K562 (cell line): ENCODE results near the gene SLC7A8. TPM values are rescaled to one million over a fixed set of nuclear protein-coding genes. Genes with fewer than 3 reads are reported as not detected.
A peak's percentile ranks its signal among the peaks of the same experiment; 100 is the strongest.
"Not testable (repeated sequence)": the region's sequence is repeated elsewhere in the genome, so short reads cannot be mapped to it uniquely, and the experiment has no call there.

ENCODE experiments used
- ATAC-seq: fragments of 200-7000 bp; cut with Tn5 transposase; 3 replicates; pipeline ENCODE4 v1.9.1; 2020; ENCODE audit warnings: moderate library complexity
- BruUV-seq: library from RNA; stranded (reverse); fragments of 400-500 nt; replicated peaks from 2 replicates; lab custom pipeline; 2021; lab: Mats Ljungman, UMichigan
- CTCF ChIA-PET: fragments of 300-600 bp; formaldehyde crosslinking; extraction: SDS; loops from one replicate; lab custom pipeline; 2021; ENCODE audit warnings: low intra/inter-chr PET ratio; lab: Yijun Ruan, JAX
- POLR2A ChIA-PET: fragments of 300-600, 350-650 bp; sonication (Branson Sonifier 250); formaldehyde crosslinking; extraction: SDS; loops from one replicate; lab custom pipeline; 2021; ENCODE audit warnings: antibody characterized with exemption, inconsistent platforms; lab: Yijun Ruan, JAX
- DNase-seq, 4 experiments: peaks; one replicate each; pipeline versions ENCODE4 v3.0.0 to v3.0.0-alpha.2; 2011 to 2018; ENCODE audit warnings: low spot score in 3 of 4, mixed read lengths in 3 of 4; ENCODE audit errors: extremely low read depth in 1 of 4
- FAIRE-seq: peaks from 2 replicates; lab custom pipeline; 2011; peaks lifted over from hg19 to GRCh38; lab: Jason Lieb, UNC
- H2AFZ ChIP-seq: 2 replicates; pipeline ENCODE4 v1.6.0; 2011; ENCODE audit warnings: low read depth, low read length, control low read depth, inconsistent platforms
- H3K27ac ChIP-seq: fragments of 200-600 bp; 3 replicates; pipeline ENCODE4 v1.8.0; 2011; ENCODE audit warnings: low read depth, mild to moderate bottlenecking, control low read depth, inconsistent platforms, low read length, moderate library complexity, mixed read lengths; ENCODE audit errors: extremely low read depth
- H3K27me3 ChIP-seq, 2 experiments: fragments of 300-600 bp in 1 of 2; 2 replicates in 1 of 2; 3 replicates in 1 of 2; pipeline versions ENCODE4 v1.6.0 to v1.8.0; 2011; ENCODE audit warnings: inconsistent platforms in 2 of 2, low read length in 2 of 2, mild to moderate bottlenecking in 1 of 2, mixed read lengths in 1 of 2, moderate library complexity in 1 of 2; ENCODE audit not compliant: control insufficient read depth in 2 of 2, insufficient read depth in 2 of 2
- H3K36me3 ChIP-seq: fragments of 300-600 bp; 3 replicates; pipeline ENCODE4 v1.8.0; 2011; ENCODE audit warnings: mild to moderate bottlenecking, low read length, inconsistent platforms; ENCODE audit not compliant: control insufficient read depth, insufficient read depth
- H3K4me1 ChIP-seq, 2 experiments: fragments of 200-600 bp in 1 of 2; replicated peaks in 1 of 2; 2 replicates in 1 of 2; 3 replicates in 1 of 2; pipeline versions ENCODE4 v1.5.1 to v1.8.0; 2011; ENCODE audit warnings: inconsistent platforms in 2 of 2, low read length in 2 of 2, mild to moderate bottlenecking in 1 of 2, mixed read lengths in 1 of 2, moderate library complexity in 1 of 2; ENCODE audit not compliant: control insufficient read depth in 2 of 2, insufficient read depth in 2 of 2
- H3K4me2 ChIP-seq: 2 replicates; pipeline ENCODE4 v1.6.1; 2011; ENCODE audit warnings: low read length, control low read depth, inconsistent platforms, mixed read lengths; ENCODE audit not compliant: insufficient read depth
- H3K4me3 ChIP-seq: fragments of 200-600 bp; sonication (generic), shearing (Covaris generic); 2 replicates; pipeline ENCODE4 v1.5.1; 2016; ENCODE audit warnings: control low read depth, inconsistent platforms
- H3K79me2 ChIP-seq: fragments of 200-600 bp; 3 replicates; pipeline ENCODE4 v1.8.0; 2011; ENCODE audit warnings: low read length, inconsistent platforms; ENCODE audit not compliant: control insufficient read depth, insufficient read depth
- H3K9ac ChIP-seq, 2 experiments: 2 replicates each; pipeline versions ENCODE4 v1.6.0 to v1.6.1; 2011; ENCODE audit warnings: low read depth in 2 of 2, low read length in 2 of 2, control low read depth in 1 of 2, inconsistent platforms in 1 of 2, mild to moderate bottlenecking in 1 of 2, mixed read lengths in 1 of 2; ENCODE audit not compliant: insufficient read depth in 1 of 2
- H3K9me1 ChIP-seq: one replicate; pipeline ENCODE4 v1.6.0; 2011; ENCODE audit warnings: inconsistent platforms, mild to moderate bottlenecking, low read length, moderate library complexity; ENCODE audit not compliant: control insufficient read depth, insufficient read depth
- H3K9me3 ChIP-seq: replicated peaks from 2 replicates; pipeline ENCODE4 v1.5.1; 2011; ENCODE audit warnings: low read depth, low read length, inconsistent platforms; ENCODE audit not compliant: control insufficient read depth, insufficient read depth
- H4K20me1 ChIP-seq: replicated peaks from 2 replicates; pipeline ENCODE4 v1.6.1; 2011; ENCODE audit warnings: low read length, inconsistent platforms, mixed read lengths; ENCODE audit not compliant: control insufficient read depth, insufficient read depth
- CEBPB ChIP-seq: fragments of 450-650 bp; IDR thresholded peaks from 2 replicates; pipeline ENCODE4 v1.6.1; 2016; ENCODE audit warnings: missing genetic modification characterization, missing compliant biosample characterization
- CEBPG ChIP-seq, 3 experiments: fragments of 200-800 bp in 1 of 3; sonication (Bioruptor generic) in 1 of 3; sonication (generic) in 1 of 3; formaldehyde crosslinking in 1 of 3; IDR thresholded peaks in 2 of 3; conservative IDR thresholded peaks in 1 of 3; 2 replicates each; pipeline versions ENCODE4 v1.6.1 to v1.8.0; 2016 to 2022; ENCODE audit warnings: missing compliant biosample characterization in 2 of 3, missing genetic modification characterization in 2 of 3, mild to moderate bottlenecking in 1 of 3, missing genetic modification reagents in 1 of 3
- GATAD2A ChIP-seq: fragments of 450-650 bp; IDR thresholded peaks from 2 replicates; pipeline ENCODE4 v1.6.1; 2017
- SIRT6 ChIP-seq: IDR thresholded peaks from one replicate; pipeline ENCODE4 v1.6.1; 2012; ENCODE audit warnings: low read depth, mild to moderate bottlenecking, control low read depth, inconsistent platforms, low read length, moderate library complexity
- ZNF121 ChIP-seq: sonication (generic); formaldehyde crosslinking; conservative IDR thresholded peaks from 2 replicates; pipeline ENCODE4 v1.8.0; 2022; ENCODE audit warnings: missing genetic modification reagents
- WGBS: fragments of 100-300 bp; shearing (Covaris generic); methylation state at CpG from one replicate; pipeline ENCODE4 v1.1.6; 2016; ENCODE audit warnings: low coverage, mixed read lengths; ENCODE audit not compliant: insufficient coverage; ENCODE audit errors: missing lambda C conversion rate; 5-methylcytosine and 5-hydroxymethylcytosine counted together
- in situ Hi-C: fragments of 300-500 bp; cut with MboI; formaldehyde crosslinking; loops from 4 replicates; pipeline ENCODE4 v1.15.0; 2018; ENCODE audit warnings: inconsistent platforms, mixed read lengths
- intact Hi-C: fragments of 100-400 bp; cut with micrococcal nuclease; formaldehyde crosslinking; loops from 2 replicates; pipeline ENCODE4 v1.14.2; 2022
- polyA plus RNA-seq, 8 experiments: library from polyadenylated mRNA; depleted of rRNA in 4 of 8; stranded (reverse) in 5 of 8; unstranded in 3 of 8; fragments of >200 nt; fragmentation: Nextera tagmentation in 2 of 8; fragmentation: Illumina TruSeq in 1 of 8; extraction: Ambion mirVana in 2 of 8; extraction: Trizol in 1 of 8; gene quantifications; 2 replicates each; pipeline versions ENCODE4 v1.2.1 to v1.2.3, GENCODE V29; 2011 to 2014; ENCODE audit warnings: inconsistent platforms in 1 of 8, missing spikeins in 1 of 8
- total RNA-seq, 7 experiments: library from RNA; depleted of rRNA in 6 of 7; stranded (reverse); fragments of >200 nt in 6 of 7; fragmentation: Illumina TruSeq in 2 of 7; extraction: Trizol in 2 of 7; gene quantifications; 2 replicates each; pipeline versions ENCODE4 v1.2.1 to v1.2.3, GENCODE V29; 2011 to 2021; ENCODE audit warnings: low replicate concordance in 1 of 7

Gene SLC7A8
- total and polyA plus RNA-seq, 9 of the 15 experiments (the other 6 are each of a cell fraction or from before 2014, with no cell fraction given): 2.0 to 33.0 (median 6.0) TPM

- not testable (repeated sequence) for ATAC-seq
Measured at GRCh38 chr14:23196487-23196886, 13.0 kb upstream of the SLC7A8 start.

GRCh38 chr14:23195552-23196101 lies 12.2 kb upstream of the SLC7A8 start:
- no peaks in the 10 kb centered on the region for H3K79me2 ChIP-seq
- ChIA-PET CTCF (no interaction called here), POLR2A (interaction anchor here (1.6 to 1.7 kb wide), 2 partner anchors 22 to 76 kb away, joined by 5 to 9 read pairs; partner anchors contain the start of gene CEBPE)
- no peaks in the 10 kb centered on the region; a peak in 1 of 5 replicates for H3K4me1 ChIP-seq
- H3K9ac ChIP-seq: no peak overlapping the region
- H3K4me2 ChIP-seq: no peak overlapping the region
- no peaks in the 10 kb centered on the region for H3K9me3 ChIP-seq
- H3K27me3 ChIP-seq: no peaks in the 10 kb centered on the region
- H4K20me1 ChIP-seq: no peaks in the 10 kb centered on the region
- FAIRE-seq (peak; percentile 32), ATAC-seq (no peak), DNase-seq (no peak)
- TF ChIP-seq CEBPB (tag) (peak; percentile 90), CEBPG (CRISPR knock-in tag; IDR thresholded peaks at IDR 0.05) (peak; percentile 56), CEBPG (tag; conservative IDR thresholded peaks at IDR 0.05 in 1 of 2, IDR thresholded peaks at IDR 0.05 in 1 of 2) (peak; percentile 62 to 72), GATAD2A (no peak), SIRT6 (no peak)
- no peaks in the 10 kb centered on the region for H3K9me1 ChIP-seq
- no peak overlapping the region for H3K4me3 ChIP-seq
- 12% methylated on average over 7 of the region's 7 CpGs for WGBS
- in situ Hi-C loops: no loop called here
- peak overlapping the region; percentile 73 for H2AFZ ChIP-seq
- intact Hi-C loops: no loop called here
- BruUV-seq: no TSS peak
- no peak overlapping the region for H3K27ac ChIP-seq
- H3K36me3 ChIP-seq: no peaks in the 10 kb centered on the region

More at GRCh38 chr14:23196487-23196886, 13.0 kb upstream of the SLC7A8 start:
- H3K4me1 ChIP-seq, H3K79me2 ChIP-seq, H3K27ac ChIP-seq, DNase-seq, in situ Hi-C loops, H3K36me3 ChIP-seq, H3K9ac ChIP-seq, H4K20me1 ChIP-seq, H3K4me2 ChIP-seq, H3K27me3 ChIP-seq, H3K4me3 ChIP-seq, BruUV-seq, intact Hi-C loops, POLR2A ChIA-PET, H3K9me1 ChIP-seq, H3K9me3 ChIP-seq, CTCF ChIA-PET, H2AFZ ChIP-seq, FAIRE-seq: not testable (repeated sequence)
- WGBS: 52% methylated on average over 2 of the region's 2 CpGs
- TF ChIP-seq ZNF121: peak; percentile 81
